ENCODE measurements around the gene PPEF2. TPM values are rescaled to one million over a fixed set of nuclear protein-coding genes. Genes with fewer than 3 reads are reported as not detected.

Gene PPEF2
- total and polyA plus RNA-seq, 9 donors, result not detected

DNA sequence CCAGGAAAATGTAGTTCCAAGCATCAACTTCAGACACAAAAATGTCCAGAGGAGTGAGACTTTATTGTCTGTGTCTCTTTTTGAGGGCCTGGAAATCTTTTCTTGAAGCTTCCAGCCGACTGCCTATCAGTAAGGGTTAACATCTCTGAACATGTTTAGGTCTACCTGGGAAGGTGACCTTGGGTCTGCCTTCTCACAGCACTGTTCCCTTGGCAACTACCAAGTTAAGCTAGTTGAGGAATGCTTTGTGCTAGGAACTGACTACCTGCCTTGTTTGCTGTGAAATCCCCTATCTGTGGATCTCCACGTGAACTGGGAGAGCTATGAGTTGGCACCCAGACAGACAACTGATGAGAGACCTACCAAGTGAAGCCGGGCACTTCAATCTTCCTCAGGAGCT lies 81.6 kb downstream of the PPEF2 start:
- no peaks in the 10 kb centered on the region for H3K36me3 ChIP-seq
- H3K4me1 ChIP-seq (ENCODE audit: insufficient read depth), result peaks cover 1% of the 10 kb centered on the region
- H3K27ac ChIP-seq, result no peak overlapping the region
- no peaks in the 10 kb centered on the region for H3K27me3 ChIP-seq
- TF ChIP-seq POLR2A (IDR thresholded peaks at IDR 0.05) (no peak), EP300 (IDR thresholded peaks at IDR 0.05) (no peak)
- TF ChIP-seq, protein P1, sequence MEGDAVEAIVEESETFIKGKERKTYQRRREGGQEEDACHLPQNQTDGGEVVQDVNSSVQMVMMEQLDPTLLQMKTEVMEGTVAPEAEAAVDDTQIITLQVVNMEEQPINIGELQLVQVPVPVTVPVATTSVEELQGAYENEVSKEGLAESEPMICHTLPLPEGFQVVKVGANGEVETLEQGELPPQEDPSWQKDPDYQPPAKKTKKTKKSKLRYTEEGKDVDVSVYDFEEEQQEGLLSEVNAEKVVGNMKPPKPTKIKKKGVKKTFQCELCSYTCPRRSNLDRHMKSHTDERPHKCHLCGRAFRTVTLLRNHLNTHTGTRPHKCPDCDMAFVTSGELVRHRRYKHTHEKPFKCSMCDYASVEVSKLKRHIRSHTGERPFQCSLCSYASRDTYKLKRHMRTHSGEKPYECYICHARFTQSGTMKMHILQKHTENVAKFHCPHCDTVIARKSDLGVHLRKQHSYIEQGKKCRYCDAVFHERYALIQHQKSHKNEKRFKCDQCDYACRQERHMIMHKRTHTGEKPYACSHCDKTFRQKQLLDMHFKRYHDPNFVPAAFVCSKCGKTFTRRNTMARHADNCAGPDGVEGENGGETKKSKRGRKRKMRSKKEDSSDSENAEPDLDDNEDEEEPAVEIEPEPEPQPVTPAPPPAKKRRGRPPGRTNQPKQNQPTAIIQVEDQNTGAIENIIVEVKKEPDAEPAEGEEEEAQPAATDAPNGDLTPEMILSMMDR (IDR thresholded peaks at IDR 0.05), result no peak
- no peak overlapping the region for H3K4me3 ChIP-seq
- H3K9me3 ChIP-seq, result no peaks in the 10 kb centered on the region
- 72 to 84% (median 72%) methylated on average over 3 of the region's 3 CpGs for WGBS, 3 donors
- no peak for DNase-seq
- intact Hi-C loops (cut with DNase I), result no loop called here

- Histone ChIP-seq H3K27ac (no peak overlapping the region), H3K9me3 (no peaks in the 10 kb centered on the region), H3K4me3 (no peak overlapping the region), H3K36me3 (no peaks in the 10 kb centered on the region), H3K27me3 (no peaks in the 10 kb centered on the region), H3K4me1 (ENCODE audit: insufficient read depth) (peaks cover 1% of the 10 kb centered on the region)
- 13 to 19% (median 15%) methylated on average over 2 of the region's 2 CpGs for WGBS, 3 donors
- TF ChIP-seq POLR2A (IDR thresholded peaks at IDR 0.05), result no peak
- TF ChIP-seq EP300 (IDR thresholded peaks at IDR 0.05), result no peak
- TF ChIP-seq, protein P1 (IDR thresholded peaks at IDR 0.05), result no peak
- intact Hi-C loops (cut with DNase I), result no loop called here
- DNase-seq, result no peak
Observed at GRCh38 chr4:75820197-75820596, 82.1 kb downstream of the PPEF2 start.

DNA sequence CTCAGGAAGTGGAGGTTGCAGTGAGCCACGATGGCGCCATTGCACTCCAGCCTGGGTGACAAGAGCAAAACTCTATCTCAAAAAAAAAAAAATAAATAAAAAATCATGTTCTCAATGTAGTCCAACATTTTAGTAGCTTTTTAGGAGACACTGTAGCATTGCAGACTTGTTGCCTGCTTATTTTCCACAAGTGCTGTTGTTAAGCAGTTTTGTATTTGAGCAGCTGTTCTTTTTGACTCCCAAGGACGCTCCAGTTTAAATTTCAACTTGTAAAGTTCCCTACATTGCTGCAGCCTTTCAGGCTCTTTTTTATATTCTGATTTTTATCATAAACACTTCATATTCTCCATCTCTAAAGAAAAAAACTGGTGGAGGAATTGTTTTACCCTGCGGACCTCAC lies 83.1 kb downstream of the PPEF2 start:
- TF ChIP-seq EP300 (IDR thresholded peaks at IDR 0.05), result no peak
- Histone ChIP-seq H3K27me3 (no peaks in the 10 kb centered on the region), H3K4me1 (ENCODE audit: insufficient read depth) (no peaks in the 10 kb centered on the region), H3K27ac (no peak overlapping the region), H3K36me3 (no peaks in the 10 kb centered on the region), H3K4me3 (no peak overlapping the region), H3K9me3 (peaks cover 0 to 3% of the 10 kb centered on the region in 2 donors)
- 38 to 68% (median 68%) methylated on average over 4 of the region's 4 CpGs for WGBS, 3 donors
- intact Hi-C loops (cut with DNase I), result no loop called here
- no peak for DNase-seq

DNA sequence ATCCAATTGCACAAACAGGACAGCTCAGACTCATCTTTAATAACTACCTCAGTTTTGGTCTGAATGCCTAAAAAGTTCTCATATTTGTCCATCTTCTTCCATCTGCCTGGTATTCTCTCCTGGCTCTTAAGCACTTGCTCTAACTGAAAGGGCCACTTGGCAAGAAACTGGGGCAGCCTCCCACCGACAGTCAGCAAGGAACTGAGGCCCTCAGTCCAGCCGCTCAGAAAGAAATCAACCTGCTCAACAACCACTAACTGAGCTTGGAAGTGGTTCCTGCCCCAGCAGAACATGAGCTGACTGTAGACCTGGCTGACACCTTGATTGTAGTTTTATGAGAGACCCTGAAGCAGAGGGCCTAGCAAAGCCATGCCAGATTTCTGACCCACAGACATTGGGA lies 84.4 kb downstream of the PPEF2 start:
- Histone ChIP-seq H3K36me3 (no peaks in the 10 kb centered on the region), H3K4me3 (no peak overlapping the region), H3K9me3 (peaks cover 0 to 3% of the 10 kb centered on the region in 2 donors), H3K27ac (no peak overlapping the region), H3K4me1 (ENCODE audit: insufficient read depth) (no peaks in the 10 kb centered on the region), H3K27me3 (no peaks in the 10 kb centered on the region)
- TF ChIP-seq, protein P1 (IDR thresholded peaks at IDR 0.05), result no peak
- TF ChIP-seq EP300 (IDR thresholded peaks at IDR 0.05) (no peak), POLR2A (IDR thresholded peaks at IDR 0.05) (no peak)
- no peak for DNase-seq
- 84 to 95% (median 89%) methylated on average over 2 of the region's 2 CpGs for WGBS, 3 donors
- intact Hi-C loops (cut with DNase I), result no loop called here

Small RNAs within 50 kb of the gene (small RNA-seq; reads per million reads assigned to genes)
- gene RNU2-16P, result not detected

Other genes with a start within 250 kb of the PPEF2 start
- gene G3BP2, start 229.0 kb downstream of the PPEF2 start, total RNA-seq, result 10 to 100 TPM; 56.0 to 96.5 (median 83.1) TPM
- 100 to 1,000 TPM in 1 of 2 donors, 10 to 100 TPM in 1; 31.4 to 122 TPM for gene G3BP2, start 229.0 kb downstream of the PPEF2 start, polyA plus RNA-seq
- gene USO1, start 177.9 kb downstream of the PPEF2 start, total RNA-seq, result 10 to 100 TPM; 52.2 to 91.3 (median 74.3) TPM
- 10 to 100 TPM; 50.7 to 56.2 TPM for gene USO1, start 177.9 kb downstream of the PPEF2 start, polyA plus RNA-seq
- gene NAAA, start 38.6 kb upstream of the PPEF2 start, total RNA-seq, result 10 to 100 TPM in 5 of 7 donors, 1 to 10 TPM in 2; 6.2 to 46.7 (median 14.1) TPM
- 10 to 100 TPM in 1 of 2 donors, 1 to 10 TPM in 1; 6.3 to 22.9 TPM for gene NAAA, start 38.6 kb upstream of the PPEF2 start, polyA plus RNA-seq
- 10 to 100 TPM; 25.6 to 51.6 (median 37.4) TPM for gene SDAD1, start 88.5 kb upstream of the PPEF2 start, total RNA-seq
- gene SDAD1, start 88.5 kb upstream of the PPEF2 start, polyA plus RNA-seq, result 10 to 100 TPM; 16.9 to 31.7 TPM
- gene CXCL9, start 105.1 kb upstream of the PPEF2 start, total RNA-seq, result under 1 TPM in 3 of 7 donors, not detected in 4; 0.13 to 0.57 (median 0.20) TPM
- 1 to 10 TPM in 1 of 2 donors, under 1 TPM in 1; 0.06 to 8.2 TPM for gene CXCL9, start 105.1 kb upstream of the PPEF2 start, polyA plus RNA-seq
- 10 to 100 TPM in 1 of 7 donors, 1 to 10 TPM in 1, under 1 TPM in 2, not detected in 3; 0.24 to 17.3 (median 1.0) TPM for gene CXCL10, start 121.0 kb upstream of the PPEF2 start, total RNA-seq
- 1 to 10 TPM in 1 of 2 donors, under 1 TPM in 1; 0.12 to 5.3 TPM for gene CXCL10, start 121.0 kb upstream of the PPEF2 start, polyA plus RNA-seq
- gene CXCL11, start 133.6 kb upstream of the PPEF2 start, total RNA-seq, result under 1 TPM in 2 of 7 donors, not detected in 5; 0.18 to 0.57 TPM
- gene CXCL11, start 133.6 kb upstream of the PPEF2 start, polyA plus RNA-seq, result 1 to 10 TPM in 1 of 2 donors, not detected in 1; 1.1 TPM
- under 1 TPM in 3 of 7 donors, not detected in 4; 0.41 to 0.83 (median 0.71) TPM for gene ART3, start 172.3 kb upstream of the PPEF2 start, total RNA-seq
- 1 to 10 TPM in 1 of 2 donors, under 1 TPM in 1; 0.11 to 1.5 TPM for gene ART3, start 172.3 kb upstream of the PPEF2 start, polyA plus RNA-seq
- gene NUP54, start 245.9 kb upstream of the PPEF2 start, total RNA-seq, result 10 to 100 TPM; 26.1 to 53.8 (median 45.4) TPM
- gene NUP54, start 245.9 kb upstream of the PPEF2 start, polyA plus RNA-seq, result 10 to 100 TPM; 25.2 to 33.4 TPM